ENCODE data around the gene JARID2. TPM values are rescaled to one million over a fixed set of nuclear protein-coding genes. Genes with fewer than 3 reads are reported as not detected.
"Not testable (repeated sequence)": the region's sequence is repeated elsewhere in the genome, so short reads cannot be mapped to it uniquely, and the experiment has no call there.

JARID2 gene
- total RNA-seq, 1 experiment from 2014 or later = 180 TPM

GRCh38 chr6:15287670-15288375 is 42.0 kb downstream of the JARID2 start:
- ATAC-seq (no peak), DNase-seq (ENCODE audit: low spot score) (no peak)
- CTCF ChIA-PET = interaction anchor here (1.0 kb wide), 1 partner anchor 153 kb away, joined by 3 read pairs; no protein-coding TSS in a partner anchor
- Mint-ChIP-seq H3K4me3 (no peak overlapping the region), H3K36me3 (peaks cover 13% of the 10 kb centered on the region), H3K27me3 (ENCODE audit: low read depth) (no peaks in the 10 kb centered on the region), H3K4me1 (peaks cover 83% of the 10 kb centered on the region), H3K9me3 (no peaks in the 10 kb centered on the region), H3K27ac (peak overlapping the region; percentile 92)
- TF ChIP-seq TP53 (CRISPR knock-in tag; IDR thresholded peaks at IDR 0.05) (no peak), CBFB (CRISPR knock-in tag; IDR thresholded peaks at IDR 0.05; ENCODE audit: low read depth) (no peak), OVOL2 (CRISPR knock-in tag; IDR thresholded peaks at IDR 0.05; ENCODE audit: borderline replicate concordance) (no peak), FOXP4 (CRISPR knock-in tag; IDR thresholded peaks at IDR 0.05) (no peak)
- POLR2A ChIA-PET = interaction anchor here (0.7 to 1.1 kb wide), 2 partner anchors 20 to 23 kb away, joined by 3 read pairs; no protein-coding TSS in a partner anchor

GRCh38 chr6:15288856-15289255 is 43.0 kb downstream of the JARID2 start:
- Mint-ChIP-seq H3K27me3 (ENCODE audit: low read depth) (no peaks in the 10 kb centered on the region), H3K36me3 (peaks cover 15% of the 10 kb centered on the region), H3K9me3 (no peaks in the 10 kb centered on the region), H3K27ac (peak overlapping the region; percentile 62), H3K4me3 (no peak overlapping the region), H3K4me1 (peaks cover 85% of the 10 kb centered on the region)
- DNase-seq (ENCODE audit: low spot score) = no peak
- no peak for ATAC-seq
- POLR2A ChIA-PET = no interaction called here
- TF ChIP-seq PRRX2 (CRISPR knock-in tag; IDR thresholded peaks at IDR 0.05) = no peak
- TF ChIP-seq ATF6 (CRISPR knock-in tag; IDR thresholded peaks at IDR 0.05) = no peak
- no peak for TF ChIP-seq ZMAT4 (CRISPR knock-in tag; IDR thresholded peaks at IDR 0.05)
- TF ChIP-seq ATF2 (CRISPR knock-in tag; IDR thresholded peaks at IDR 0.05; ENCODE audit: borderline replicate concordance, low read depth) = no peak
- TF ChIP-seq PRDM15 (CRISPR knock-in tag; IDR thresholded peaks at IDR 0.05) = no peak
- no peak for TF ChIP-seq ZNF263 (CRISPR knock-in tag; IDR thresholded peaks at IDR 0.05; ENCODE audit: low read depth)
- TF ChIP-seq GABPB1 (CRISPR knock-in tag; IDR thresholded peaks at IDR 0.05) = no peak
- TF ChIP-seq ATF1 (CRISPR knock-in tag; IDR thresholded peaks at IDR 0.05) = no peak
- TF ChIP-seq MXD4 (CRISPR knock-in tag; IDR thresholded peaks at IDR 0.05; ENCODE audit: borderline replicate concordance) = no peak
- CTCF ChIA-PET = interaction anchor here (1.0 to 1.7 kb wide), 3 partner anchors 10 to 152 kb away, joined by 3 to 5 read pairs (median 4); no protein-coding TSS in a partner anchor

GRCh38 chr6:15289456-15289855 is 43.6 kb downstream of the JARID2 start:
- H3K9me3 Mint-ChIP-seq; POLR2A ChIA-PET; DNase-seq (ENCODE audit: low spot score); H3K27me3 Mint-ChIP-seq (ENCODE audit: low read depth); H3K4me3 Mint-ChIP-seq; ATAC-seq; H3K27ac Mint-ChIP-seq: not testable (repeated sequence)
- CTCF ChIA-PET = interaction anchor here (1.6 to 1.7 kb wide), 2 partner anchors 11 to 15 kb away, joined by 4 to 5 read pairs; no protein-coding TSS in a partner anchor
- H3K4me1 Mint-ChIP-seq = peaks cover 85% of the 10 kb centered on the region
- peaks cover 15% of the 10 kb centered on the region for H3K36me3 Mint-ChIP-seq

All from WTC11 (cell line).